K562 (cell line): ENCODE results near the gene LY6G6F. TPM values are rescaled to one million over a fixed set of nuclear protein-coding genes. Genes with fewer than 3 reads are reported as not detected.

ENCODE experiments used
- ARID2 ChIP-seq: fragments of 450-650 bp; IDR thresholded peaks from 2 replicates; pipeline ENCODE4 v1.6.1; 2017; ENCODE audit warnings: antibody characterized with exemption, mild to moderate bottlenecking
- BRD4 ChIP-seq: fragments of 200-600 bp; sonication (generic); IDR thresholded peaks from 2 replicates; pipeline ENCODE4 v1.6.1; 2017; ENCODE audit warnings: inconsistent platforms
- BRD9 ChIP-seq: fragments of 450-650 bp; IDR thresholded peaks from 2 replicates; pipeline ENCODE4 v1.6.1; 2018; ENCODE audit warnings: low read depth; ENCODE audit not compliant: partially characterized antibody
- CREB5 ChIP-seq: fragments of 250-450 bp; sonication (Bioruptor Pico); IDR thresholded peaks from 2 replicates; pipeline ENCODE4 v1.5.0; 2020; ENCODE audit warnings: mild to moderate bottlenecking
- DLX4 ChIP-seq: fragments of 250-450 bp; sonication (Bioruptor Pico); IDR thresholded peaks from 2 replicates; pipeline ENCODE4 v1.6.1; 2021; ENCODE audit warnings: mild to moderate bottlenecking
- EHMT2 ChIP-seq: fragments of 450-650 bp; IDR thresholded peaks from 2 replicates; pipeline ENCODE4 v1.6.1; 2018; ENCODE audit warnings: antibody characterized with exemption
- ELF2 ChIP-seq: fragments of 250-450 bp; sonication (Bioruptor Pico); IDR thresholded peaks from 2 replicates; pipeline ENCODE4 v1.5.0; 2021; ENCODE audit warnings: mild to moderate bottlenecking
- ERF ChIP-seq: fragments of 450-650 bp; formaldehyde crosslinking; IDR thresholded peaks from 2 replicates; pipeline ENCODE4 v1.4.0; 2020; ENCODE audit warnings: mild to moderate bottlenecking, mixed read lengths
- FOXK1 ChIP-seq: sonication (generic); formaldehyde crosslinking; IDR thresholded peaks from 2 replicates; pipeline ENCODE4 v1.8.0; 2022; ENCODE audit warnings: missing genetic modification reagents, mild to moderate bottlenecking, borderline replicate concordance
- FOXP1 ChIP-seq: sonication (generic); formaldehyde crosslinking; IDR thresholded peaks from 2 replicates; pipeline ENCODE4 v1.8.0; 2022; ENCODE audit warnings: mild to moderate bottlenecking, missing genetic modification reagents
- FOXP4 ChIP-seq: sonication (generic); formaldehyde crosslinking; IDR thresholded peaks from 2 replicates; pipeline ENCODE4 v1.8.0; 2022; ENCODE audit warnings: mild to moderate bottlenecking, missing genetic modification reagents, borderline replicate concordance
- GATAD2B ChIP-seq: fragments of 450-650 bp; IDR thresholded peaks from 2 replicates; pipeline ENCODE4 v1.6.1; 2017; ENCODE audit warnings: mild to moderate bottlenecking, borderline replicate concordance
- LARP7 ChIP-seq: fragments of 450-650 bp; IDR thresholded peaks from 2 replicates; pipeline ENCODE4 v1.6.1; 2016
- MBD2 ChIP-seq: sonication (generic); IDR thresholded peaks from 2 replicates; pipeline ENCODE4 v1.6.1; 2016; ENCODE audit warnings: low read depth, borderline replicate concordance
- MEF2D ChIP-seq: conservative IDR thresholded peaks from 2 replicates; pipeline ENCODE4 v1.6.1; 2016; ENCODE audit warnings: low read depth, missing genetic modification characterization, missing compliant biosample characterization
- NKRF ChIP-seq: fragments of 450-650 bp; IDR thresholded peaks from 2 replicates; pipeline ENCODE4 v1.6.1; 2016; ENCODE audit warnings: borderline replicate concordance
- PHB2 ChIP-seq: fragments of 450-650 bp; IDR thresholded peaks from 2 replicates; pipeline ENCODE4 v1.6.1; 2017; ENCODE audit warnings: low read depth
- TCF15 ChIP-seq: fragments of 250-450 bp; sonication (Bioruptor Pico); IDR thresholded peaks from 2 replicates; pipeline ENCODE4 v1.8.0; 2022; ENCODE audit warnings: moderate library complexity, mild to moderate bottlenecking, inconsistent platforms
- TEAD2 ChIP-seq: fragments of 450-650 bp; IDR thresholded peaks from 2 replicates; pipeline ENCODE4 v1.6.1; 2016; ENCODE audit warnings: missing genetic modification characterization, control low read depth, missing compliant biosample characterization
- TRIM28 ChIP-seq: fragments of 450-650 bp; IDR thresholded peaks from 2 replicates; pipeline ENCODE4 v1.6.1; 2017
- ZNF232 ChIP-seq: sonication (generic); formaldehyde crosslinking; IDR thresholded peaks from 2 replicates; pipeline ENCODE4 v1.8.0; 2022; ENCODE audit warnings: mild to moderate bottlenecking, missing genetic modification reagents
- ZNF57 ChIP-seq: fragments of 450-650 bp; formaldehyde crosslinking; IDR thresholded peaks from 2 replicates; pipeline ENCODE4 v1.4.0; 2020; ENCODE audit warnings: mild to moderate bottlenecking, moderate library complexity
- polyA plus RNA-seq, 8 experiments: library from polyadenylated mRNA; depleted of rRNA in 4 of 8; stranded (reverse) in 5 of 8; unstranded in 3 of 8; fragments of >200 nt; fragmentation: Nextera tagmentation in 2 of 8; fragmentation: Illumina TruSeq in 1 of 8; extraction: Ambion mirVana in 2 of 8; extraction: Trizol in 1 of 8; gene quantifications; 2 replicates each; pipeline versions ENCODE4 v1.2.1 to v1.2.3, GENCODE V29; 2011 to 2014; ENCODE audit warnings: inconsistent platforms in 1 of 8, missing spikeins in 1 of 8
- total RNA-seq, 7 experiments: library from RNA; depleted of rRNA in 6 of 7; stranded (reverse); fragments of >200 nt in 6 of 7; fragmentation: Illumina TruSeq in 2 of 7; extraction: Trizol in 2 of 7; gene quantifications; 2 replicates each; pipeline versions ENCODE4 v1.2.1 to v1.2.3, GENCODE V29; 2011 to 2021; ENCODE audit warnings: low replicate concordance in 1 of 7

LY6G6F gene
- total and polyA plus RNA-seq, 9 of the 15 experiments (the other 6 are each of a cell fraction or from before 2014, with no cell fraction given), result 0.14 to 0.50 (median 0.28) TPM; not detected in 2

GRCh38 chr6:31737315-31737990, 30.8 kb downstream of the LY6G6F start (continued):
- TF ChIP-seq NKRF (peak; percentile 55; the same call in 1 of the 2 replicates), TEAD2 (tag) (no peak), EHMT2 (peak; percentile 47; the same call in 1 of the 2 replicates), MBD2 (no peak), ELF2 (CRISPR knock-in tag) (peak; percentile 75), FOXP1 (CRISPR knock-in tag) (0 out of 2 replicates have a peak, but pooled peaks have one; percentile 52), MEF2D (peak; percentile 18; the same call in 1 of the 2 replicates), GATAD2B (no peak), FOXP4 (peak; percentile 13; the same call in 1 of the 2 replicates), TCF15 (CRISPR knock-in tag) (0 out of 2 replicates have a peak, but pooled peaks have one; percentile 9), BRD4 (peak; percentile 83; the same call in 1 of the 2 replicates), BRD9 (no peak), LARP7 (peak; percentile 94; the same call in 1 of the 2 replicates), ERF (CRISPR knock-in tag) (0 out of 2 replicates have a peak, but pooled peaks have one; percentile 50), DLX4 (CRISPR knock-in tag) (no peak), FOXK1 (CRISPR knock-in tag) (0 out of 2 replicates have a peak, but pooled peaks have one; percentile 7), ARID2 (peak; percentile 77), PHB2 (peak; percentile 65), ZNF232 (CRISPR knock-in tag) (0 out of 2 replicates have a peak, but pooled peaks have one; percentile 6), TRIM28 (peak; percentile 54; the same call in 1 of the 2 replicates), CREB5 (CRISPR knock-in tag) (peak; percentile 82; the same call in 1 of the 2 replicates), ZNF57 (peak; percentile 81; the same call in 1 of the 2 replicates)
